WTC11 (cell line): ENCODE results near the gene HIPK2. TPM values are rescaled to one million over a fixed set of nuclear protein-coding genes. Genes with fewer than 3 reads are reported as not detected.

Source experiments
- ATAC-seq: fragments of 200-7000 bp; cut with Tn5 transposase; 2 replicates; pipeline ENCODE4 v1.10.0; 2021; ENCODE audit warnings: mild to moderate bottlenecking, moderate library complexity
- CTCF ChIA-PET: fragments of 300-600 bp; sonication (Branson Sonifier 250); formaldehyde crosslinking; loops from one replicate; lab custom pipeline; 2021; ENCODE audit warnings: antibody characterized with exemption; lab: Charles Lee
- POLR2A ChIA-PET: fragments of 350-600 bp; sonication (Branson Sonifier 250); formaldehyde crosslinking; loops from one replicate; lab custom pipeline; 2021; ENCODE audit warnings: antibody characterized with exemption; lab: Charles Lee
- DNase-seq: peaks from one replicate; pipeline ENCODE4 v3.0.0; 2021; ENCODE audit warnings: low spot score
- H3K27ac Mint-ChIP-seq: 2 replicates; pipeline ENCODE4 v1.8.0; 2021; ENCODE audit warnings: mixed read lengths
- H3K27me3 Mint-ChIP-seq: 2 replicates; pipeline ENCODE4 v1.8.0; 2021; ENCODE audit warnings: low read depth, mild to moderate bottlenecking, moderate library complexity, mixed read lengths
- H3K36me3 Mint-ChIP-seq: 2 replicates; pipeline ENCODE4 v1.8.0; 2021; ENCODE audit warnings: mixed read lengths
- H3K4me1 Mint-ChIP-seq: 2 replicates; pipeline ENCODE4 v1.8.0; 2022; ENCODE audit warnings: mixed read lengths
- H3K4me3 Mint-ChIP-seq: 2 replicates; pipeline ENCODE4 v1.8.0; 2021; ENCODE audit warnings: mild to moderate bottlenecking, moderate library complexity, mixed read lengths
- H3K9me3 Mint-ChIP-seq: 2 replicates; pipeline ENCODE4 v1.8.0; 2021; ENCODE audit warnings: mixed read lengths
- ETV6 ChIP-seq: sonication (generic); formaldehyde crosslinking; IDR thresholded peaks from 2 replicates; pipeline ENCODE4 v1.8.1; 2022; ENCODE audit warnings: mild to moderate bottlenecking, missing genetic modification reagents
- FOXK1 ChIP-seq: sonication (generic); formaldehyde crosslinking; IDR thresholded peaks from 2 replicates; pipeline ENCODE4 v1.8.0; 2022; ENCODE audit warnings: mild to moderate bottlenecking, moderate library complexity, missing genetic modification reagents
- IRF2 ChIP-seq: sonication (generic); formaldehyde crosslinking; IDR thresholded peaks from 2 replicates; pipeline ENCODE4 v1.8.0; 2022; ENCODE audit warnings: low read depth, missing genetic modification reagents, borderline replicate concordance
- NFE2L1 ChIP-seq: sonication (generic); formaldehyde crosslinking; IDR thresholded peaks from 2 replicates; pipeline ENCODE4 v1.8.1; 2023; ENCODE audit warnings: missing genetic modification reagents
- NFYB ChIP-seq: sonication (generic); formaldehyde crosslinking; conservative IDR thresholded peaks from 2 replicates; pipeline ENCODE4 v1.8.0; 2022; ENCODE audit warnings: low read depth, missing genetic modification reagents
- ZNF219 ChIP-seq: sonication (generic); formaldehyde crosslinking; IDR thresholded peaks from 2 replicates; pipeline ENCODE4 v1.8.0; 2023; ENCODE audit warnings: missing genetic modification reagents, mild to moderate bottlenecking, borderline replicate concordance
- ZNF232 ChIP-seq: sonication (generic); formaldehyde crosslinking; IDR thresholded peaks from 2 replicates; pipeline ENCODE4 v1.8.0; 2022; ENCODE audit warnings: mild to moderate bottlenecking, missing genetic modification reagents
- total RNA-seq: library from RNA; stranded (reverse); gene quantifications from 3 replicates; pipeline ENCODE4 v1.2.3, GENCODE V29; 2021
- TF ChIP-seq, protein P1 (sequence below): sonication (generic); formaldehyde crosslinking; conservative IDR thresholded peaks from 2 replicates; pipeline ENCODE4 v1.8.1; 2023; ENCODE audit warnings: mild to moderate bottlenecking, low read depth, missing genetic modification reagents, moderate library complexity
- TF ChIP-seq, protein P2 (sequence below): sonication (generic); formaldehyde crosslinking; IDR thresholded peaks from 2 replicates; pipeline ENCODE4 v1.8.0; 2022; ENCODE audit warnings: mild to moderate bottlenecking, missing genetic modification reagents
- TF ChIP-seq, protein P3 (sequence below): sonication (generic); formaldehyde crosslinking; conservative IDR thresholded peaks from 2 replicates; pipeline ENCODE4 v1.8.1; 2022; ENCODE audit warnings: mild to moderate bottlenecking, missing genetic modification reagents
- TF ChIP-seq, protein P4 (sequence below): sonication (generic); formaldehyde crosslinking; IDR thresholded peaks from 2 replicates; pipeline ENCODE4 v1.8.1; 2023; ENCODE audit warnings: mild to moderate bottlenecking, missing genetic modification reagents, moderate library complexity
- TF ChIP-seq, protein P5 (sequence below): sonication (generic); formaldehyde crosslinking; IDR thresholded peaks from 2 replicates; pipeline ENCODE4 v1.8.0; 2023; ENCODE audit warnings: missing genetic modification reagents, mild to moderate bottlenecking, borderline replicate concordance
- TF ChIP-seq, protein P6 (sequence below): sonication (generic); formaldehyde crosslinking; IDR thresholded peaks from 2 replicates; pipeline ENCODE4 v1.8.1; 2023; ENCODE audit warnings: mild to moderate bottlenecking, moderate library complexity, missing genetic modification reagents
- TF ChIP-seq, protein P7 (sequence below): sonication (generic); formaldehyde crosslinking; IDR thresholded peaks from 2 replicates; pipeline ENCODE4 v1.8.1; 2022; ENCODE audit warnings: low read depth, mild to moderate bottlenecking, moderate library complexity, missing genetic modification reagents, borderline replicate concordance
- TF ChIP-seq, protein P8 (sequence below): sonication (generic); formaldehyde crosslinking; IDR thresholded peaks from 2 replicates; pipeline ENCODE4 v1.8.0; 2022; ENCODE audit warnings: mild to moderate bottlenecking, missing genetic modification reagents

Gene HIPK2
- total RNA-seq, 1 experiment from 2014 or later: 25.3 TPM

DNA sequence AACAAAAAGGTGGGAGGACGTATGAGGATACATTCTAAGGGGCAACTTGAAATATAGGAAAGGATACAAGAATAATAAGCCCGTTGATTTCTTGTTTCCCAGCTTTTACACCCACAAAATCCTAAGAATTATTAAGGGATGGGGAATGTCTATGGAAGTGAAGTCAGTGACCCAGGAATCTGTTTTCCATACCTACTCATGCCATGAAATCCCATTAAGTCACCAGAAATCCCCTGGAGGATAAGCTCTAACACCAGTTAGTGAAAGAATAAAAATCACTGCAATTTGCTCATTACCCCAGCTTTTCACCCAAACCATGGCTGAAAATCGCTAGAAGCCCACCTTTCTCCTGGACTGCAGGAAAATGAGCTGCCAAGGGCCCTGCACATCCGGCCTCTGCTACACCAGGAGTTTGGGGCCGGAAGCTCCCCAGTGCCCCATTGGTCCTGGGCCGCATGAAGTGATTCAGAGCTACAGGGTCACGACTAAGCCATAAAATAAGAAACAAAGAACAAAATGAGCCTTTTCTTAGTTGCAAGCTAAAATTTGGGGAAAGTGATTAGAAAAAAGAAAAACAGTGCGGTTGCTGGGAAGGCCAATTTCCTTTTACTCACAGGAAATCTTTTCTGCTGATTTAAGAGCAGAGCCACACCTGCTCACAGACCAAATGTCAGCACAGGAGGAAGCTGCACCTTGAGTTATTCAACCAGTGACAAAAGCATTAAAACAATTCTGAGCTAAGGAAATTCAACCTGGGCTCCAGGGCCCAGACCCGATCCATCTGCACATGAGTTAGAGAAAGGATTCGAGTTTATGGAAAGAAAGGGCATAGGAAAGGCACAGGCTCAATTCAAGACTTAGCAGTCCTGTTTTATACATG, 40.3 kb downstream of the HIPK2 start (continued):
- TF ChIP-seq, protein P1, sequence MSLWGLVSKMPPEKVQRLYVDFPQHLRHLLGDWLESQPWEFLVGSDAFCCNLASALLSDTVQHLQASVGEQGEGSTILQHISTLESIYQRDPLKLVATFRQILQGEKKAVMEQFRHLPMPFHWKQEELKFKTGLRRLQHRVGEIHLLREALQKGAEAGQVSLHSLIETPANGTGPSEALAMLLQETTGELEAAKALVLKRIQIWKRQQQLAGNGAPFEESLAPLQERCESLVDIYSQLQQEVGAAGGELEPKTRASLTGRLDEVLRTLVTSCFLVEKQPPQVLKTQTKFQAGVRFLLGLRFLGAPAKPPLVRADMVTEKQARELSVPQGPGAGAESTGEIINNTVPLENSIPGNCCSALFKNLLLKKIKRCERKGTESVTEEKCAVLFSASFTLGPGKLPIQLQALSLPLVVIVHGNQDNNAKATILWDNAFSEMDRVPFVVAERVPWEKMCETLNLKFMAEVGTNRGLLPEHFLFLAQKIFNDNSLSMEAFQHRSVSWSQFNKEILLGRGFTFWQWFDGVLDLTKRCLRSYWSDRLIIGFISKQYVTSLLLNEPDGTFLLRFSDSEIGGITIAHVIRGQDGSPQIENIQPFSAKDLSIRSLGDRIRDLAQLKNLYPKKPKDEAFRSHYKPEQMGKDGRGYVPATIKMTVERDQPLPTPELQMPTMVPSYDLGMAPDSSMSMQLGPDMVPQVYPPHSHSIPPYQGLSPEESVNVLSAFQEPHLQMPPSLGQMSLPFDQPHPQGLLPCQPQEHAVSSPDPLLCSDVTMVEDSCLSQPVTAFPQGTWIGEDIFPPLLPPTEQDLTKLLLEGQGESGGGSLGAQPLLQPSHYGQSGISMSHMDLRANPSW (CRISPR knock-in tag): no peak

DNA sequence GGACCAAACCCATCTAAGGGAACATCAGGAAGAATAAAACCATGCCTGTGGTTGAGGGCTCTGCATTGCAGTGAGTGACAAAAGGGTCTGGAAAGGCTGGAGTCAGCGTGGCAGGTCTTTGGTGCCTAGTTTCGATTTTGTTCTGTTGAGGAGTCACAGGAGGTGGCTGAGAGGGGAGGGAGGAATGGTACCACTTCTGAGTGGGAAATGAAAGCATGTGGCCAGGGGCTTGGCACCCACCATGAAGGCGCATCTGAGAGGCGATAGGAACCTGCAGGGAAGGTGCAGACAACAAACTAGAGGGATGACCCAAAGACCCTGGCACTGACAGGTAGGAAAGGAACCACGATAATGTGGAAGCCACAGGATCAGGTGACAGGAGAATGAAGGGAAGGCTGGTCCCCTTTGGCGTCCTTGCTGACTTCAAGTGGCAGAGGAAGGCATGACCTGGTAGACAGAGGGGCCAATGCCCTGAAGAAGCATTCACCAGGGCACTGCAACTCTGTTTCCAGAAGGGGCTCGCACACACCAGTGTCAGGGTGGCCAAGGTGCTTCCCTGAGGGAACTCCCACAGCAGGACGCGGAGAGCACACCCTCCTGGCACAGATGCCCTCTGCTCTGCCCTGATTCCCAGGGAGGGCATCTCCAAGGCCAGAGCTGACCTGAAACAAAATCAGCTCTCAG, 41.7 kb downstream of the HIPK2 start:
- no peak overlapping the region for H3K4me3 Mint-ChIP-seq
- H3K36me3 Mint-ChIP-seq: no peaks in the 10 kb centered on the region
- no peak for DNase-seq
- no peaks in the 10 kb centered on the region for H3K27me3 Mint-ChIP-seq
- 0 out of 2 replicates have a peak overlapping the region, but pooled peaks have one; percentile 2 for H3K27ac Mint-ChIP-seq
- H3K4me1 Mint-ChIP-seq: peaks cover 28% of the 10 kb centered on the region
- no peak for ATAC-seq
- ChIA-PET CTCF (no interaction called here), POLR2A (no interaction called here)
- H3K9me3 Mint-ChIP-seq: 0 out of 2 replicates have a peak, but pooled peaks cover 5% of the 10 kb centered on the region
- TF ChIP-seq, protein P2, sequence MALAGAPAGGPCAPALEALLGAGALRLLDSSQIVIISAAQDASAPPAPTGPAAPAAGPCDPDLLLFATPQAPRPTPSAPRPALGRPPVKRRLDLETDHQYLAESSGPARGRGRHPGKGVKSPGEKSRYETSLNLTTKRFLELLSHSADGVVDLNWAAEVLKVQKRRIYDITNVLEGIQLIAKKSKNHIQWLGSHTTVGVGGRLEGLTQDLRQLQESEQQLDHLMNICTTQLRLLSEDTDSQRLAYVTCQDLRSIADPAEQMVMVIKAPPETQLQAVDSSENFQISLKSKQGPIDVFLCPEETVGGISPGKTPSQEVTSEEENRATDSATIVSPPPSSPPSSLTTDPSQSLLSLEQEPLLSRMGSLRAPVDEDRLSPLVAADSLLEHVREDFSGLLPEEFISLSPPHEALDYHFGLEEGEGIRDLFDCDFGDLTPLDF (CRISPR knock-in tag): no peak
- no peak for TF ChIP-seq NFE2L1 (CRISPR knock-in tag)
- TF ChIP-seq, protein P3, sequence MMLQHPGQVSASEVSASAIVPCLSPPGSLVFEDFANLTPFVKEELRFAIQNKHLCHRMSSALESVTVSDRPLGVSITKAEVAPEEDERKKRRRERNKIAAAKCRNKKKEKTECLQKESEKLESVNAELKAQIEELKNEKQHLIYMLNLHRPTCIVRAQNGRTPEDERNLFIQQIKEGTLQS (CRISPR knock-in tag): no peak
- no peak for TF ChIP-seq ZNF219 (CRISPR knock-in tag)
- TF ChIP-seq, protein P4, sequence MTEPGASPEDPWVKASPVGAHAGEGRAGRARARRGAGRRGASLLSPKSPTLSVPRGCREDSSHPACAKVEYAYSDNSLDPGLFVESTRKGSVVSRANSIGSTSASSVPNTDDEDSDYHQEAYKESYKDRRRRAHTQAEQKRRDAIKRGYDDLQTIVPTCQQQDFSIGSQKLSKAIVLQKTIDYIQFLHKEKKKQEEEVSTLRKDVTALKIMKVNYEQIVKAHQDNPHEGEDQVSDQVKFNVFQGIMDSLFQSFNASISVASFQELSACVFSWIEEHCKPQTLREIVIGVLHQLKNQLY (CRISPR knock-in tag): no peak
- TF ChIP-seq NFYB (CRISPR knock-in tag): no peak
- TF ChIP-seq, protein P5, sequence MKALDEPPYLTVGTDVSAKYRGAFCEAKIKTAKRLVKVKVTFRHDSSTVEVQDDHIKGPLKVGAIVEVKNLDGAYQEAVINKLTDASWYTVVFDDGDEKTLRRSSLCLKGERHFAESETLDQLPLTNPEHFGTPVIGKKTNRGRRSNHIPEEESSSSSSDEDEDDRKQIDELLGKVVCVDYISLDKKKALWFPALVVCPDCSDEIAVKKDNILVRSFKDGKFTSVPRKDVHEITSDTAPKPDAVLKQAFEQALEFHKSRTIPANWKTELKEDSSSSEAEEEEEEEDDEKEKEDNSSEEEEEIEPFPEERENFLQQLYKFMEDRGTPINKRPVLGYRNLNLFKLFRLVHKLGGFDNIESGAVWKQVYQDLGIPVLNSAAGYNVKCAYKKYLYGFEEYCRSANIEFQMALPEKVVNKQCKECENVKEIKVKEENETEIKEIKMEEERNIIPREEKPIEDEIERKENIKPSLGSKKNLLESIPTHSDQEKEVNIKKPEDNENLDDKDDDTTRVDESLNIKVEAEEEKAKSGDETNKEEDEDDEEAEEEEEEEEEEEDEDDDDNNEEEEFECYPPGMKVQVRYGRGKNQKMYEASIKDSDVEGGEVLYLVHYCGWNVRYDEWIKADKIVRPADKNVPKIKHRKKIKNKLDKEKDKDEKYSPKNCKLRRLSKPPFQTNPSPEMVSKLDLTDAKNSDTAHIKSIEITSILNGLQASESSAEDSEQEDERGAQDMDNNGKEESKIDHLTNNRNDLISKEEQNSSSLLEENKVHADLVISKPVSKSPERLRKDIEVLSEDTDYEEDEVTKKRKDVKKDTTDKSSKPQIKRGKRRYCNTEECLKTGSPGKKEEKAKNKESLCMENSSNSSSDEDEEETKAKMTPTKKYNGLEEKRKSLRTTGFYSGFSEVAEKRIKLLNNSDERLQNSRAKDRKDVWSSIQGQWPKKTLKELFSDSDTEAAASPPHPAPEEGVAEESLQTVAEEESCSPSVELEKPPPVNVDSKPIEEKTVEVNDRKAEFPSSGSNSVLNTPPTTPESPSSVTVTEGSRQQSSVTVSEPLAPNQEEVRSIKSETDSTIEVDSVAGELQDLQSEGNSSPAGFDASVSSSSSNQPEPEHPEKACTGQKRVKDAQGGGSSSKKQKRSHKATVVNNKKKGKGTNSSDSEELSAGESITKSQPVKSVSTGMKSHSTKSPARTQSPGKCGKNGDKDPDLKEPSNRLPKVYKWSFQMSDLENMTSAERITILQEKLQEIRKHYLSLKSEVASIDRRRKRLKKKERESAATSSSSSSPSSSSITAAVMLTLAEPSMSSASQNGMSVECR: no peak
- no peak for TF ChIP-seq FOXK1 (CRISPR knock-in tag)
- TF ChIP-seq ZNF232 (CRISPR knock-in tag): no peak
- TF ChIP-seq, protein P6, sequence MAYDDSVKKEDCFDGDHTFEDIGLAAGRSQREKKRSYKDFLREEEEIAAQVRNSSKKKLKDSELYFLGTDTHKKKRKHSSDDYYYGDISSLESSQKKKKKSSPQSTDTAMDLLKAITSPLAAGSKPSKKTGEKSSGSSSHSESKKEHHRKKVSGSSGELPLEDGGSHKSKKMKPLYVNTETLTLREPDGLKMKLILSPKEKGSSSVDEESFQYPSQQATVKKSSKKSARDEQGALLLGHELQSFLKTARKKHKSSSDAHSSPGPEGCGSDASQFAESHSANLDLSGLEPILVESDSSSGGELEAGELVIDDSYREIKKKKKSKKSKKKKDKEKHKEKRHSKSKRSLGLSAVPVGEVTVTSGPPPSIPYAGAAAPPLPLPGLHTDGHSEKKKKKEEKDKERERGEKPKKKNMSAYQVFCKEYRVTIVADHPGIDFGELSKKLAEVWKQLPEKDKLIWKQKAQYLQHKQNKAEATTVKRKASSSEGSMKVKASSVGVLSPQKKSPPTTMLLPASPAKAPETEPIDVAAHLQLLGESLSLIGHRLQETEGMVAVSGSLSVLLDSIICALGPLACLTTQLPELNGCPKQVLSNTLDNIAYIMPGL: no peak
- TF ChIP-seq, protein P7, sequence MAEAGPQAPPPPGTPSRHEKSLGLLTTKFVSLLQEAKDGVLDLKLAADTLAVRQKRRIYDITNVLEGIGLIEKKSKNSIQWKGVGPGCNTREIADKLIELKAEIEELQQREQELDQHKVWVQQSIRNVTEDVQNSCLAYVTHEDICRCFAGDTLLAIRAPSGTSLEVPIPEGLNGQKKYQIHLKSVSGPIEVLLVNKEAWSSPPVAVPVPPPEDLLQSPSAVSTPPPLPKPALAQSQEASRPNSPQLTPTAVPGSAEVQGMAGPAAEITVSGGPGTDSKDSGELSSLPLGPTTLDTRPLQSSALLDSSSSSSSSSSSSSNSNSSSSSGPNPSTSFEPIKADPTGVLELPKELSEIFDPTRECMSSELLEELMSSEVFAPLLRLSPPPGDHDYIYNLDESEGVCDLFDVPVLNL (CRISPR knock-in tag): no peak
- no peak for TF ChIP-seq ETV6 (CRISPR knock-in tag)
- no peak for TF ChIP-seq IRF2 (CRISPR knock-in tag)
- TF ChIP-seq, protein P8, sequence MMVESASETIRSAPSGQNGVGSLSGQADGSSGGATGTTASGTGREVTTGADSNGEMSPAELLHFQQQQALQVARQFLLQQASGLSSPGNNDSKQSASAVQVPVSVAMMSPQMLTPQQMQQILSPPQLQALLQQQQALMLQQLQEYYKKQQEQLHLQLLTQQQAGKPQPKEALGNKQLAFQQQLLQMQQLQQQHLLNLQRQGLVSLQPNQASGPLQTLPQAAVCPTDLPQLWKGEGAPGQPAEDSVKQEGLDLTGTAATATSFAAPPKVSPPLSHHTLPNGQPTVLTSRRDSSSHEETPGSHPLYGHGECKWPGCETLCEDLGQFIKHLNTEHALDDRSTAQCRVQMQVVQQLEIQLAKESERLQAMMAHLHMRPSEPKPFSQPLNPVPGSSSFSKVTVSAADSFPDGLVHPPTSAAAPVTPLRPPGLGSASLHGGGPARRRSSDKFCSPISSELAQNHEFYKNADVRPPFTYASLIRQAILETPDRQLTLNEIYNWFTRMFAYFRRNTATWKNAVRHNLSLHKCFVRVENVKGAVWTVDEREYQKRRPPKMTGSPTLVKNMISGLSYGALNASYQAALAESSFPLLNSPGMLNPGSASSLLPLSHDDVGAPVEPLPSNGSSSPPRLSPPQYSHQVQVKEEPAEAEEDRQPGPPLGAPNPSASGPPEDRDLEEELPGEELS: no peak
